ENCODE data around the gene ATF6.

GRCh38 chr1:161900160-161900559 lies 134.0 kb downstream of the ATF6 start:
- no peak for TF ChIP-seq CTCF (IDR thresholded peaks at IDR 0.05)
- no peak for TF ChIP-seq HMGXB4 (CRISPR knock-in tag; IDR thresholded peaks at IDR 0.05)
- no peak for TF ChIP-seq USF1 (CRISPR knock-in tag; IDR thresholded peaks at IDR 0.05)
- no peak for TF ChIP-seq PRDM15 (CRISPR knock-in tag; IDR thresholded peaks at IDR 0.05)
- TF ChIP-seq CREM (CRISPR knock-in tag; IDR thresholded peaks at IDR 0.05): no peak
- no peak for TF ChIP-seq E2F1 (CRISPR knock-in tag; IDR thresholded peaks at IDR 0.05)

All from WTC11 (cell line).